ENCODE measurements around the gene CHCHD3. TPM values are rescaled to one million over a fixed set of nuclear protein-coding genes. Genes with fewer than 3 reads are reported as not detected.
A peak's percentile ranks its signal among the peaks of the same experiment; 100 is the strongest.

CHCHD3 gene
- total RNA-seq, 5 donors from 2014 or later (not counting 1 experiment from before 2014, with no cell fraction given): 25.6 to 33.7 (median 30.3) TPM

DNA sequence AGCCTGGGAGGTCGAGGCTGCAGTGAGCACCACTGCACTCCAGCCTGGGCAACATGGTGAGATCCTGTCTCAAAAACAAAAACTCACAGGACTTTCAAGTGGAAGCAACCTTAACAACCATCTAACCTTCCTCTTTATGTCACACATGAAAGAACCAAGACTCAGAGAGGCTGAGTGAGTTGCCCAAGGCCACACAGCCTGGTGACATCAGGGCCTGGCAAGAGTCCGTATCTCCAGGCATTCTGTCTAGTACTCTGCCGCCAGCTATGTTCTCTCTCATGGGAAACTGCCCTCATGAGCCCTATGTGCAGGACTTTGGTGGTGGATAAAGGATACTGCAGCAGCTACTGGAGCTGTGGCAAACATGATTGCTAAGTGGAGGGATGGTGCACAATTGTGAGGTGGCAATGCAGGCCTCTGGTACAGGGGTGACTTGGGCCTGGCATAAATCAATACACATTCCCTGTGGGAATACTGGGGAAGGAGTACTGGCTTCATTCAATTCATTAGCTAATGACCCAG is 10.1 kb upstream of the CHCHD3 start:
- WGBS (ENCODE audit: insufficient coverage): 68% methylated on average over 3 of the region's 3 CpGs
- POLR2A ChIA-PET: interaction anchor here (0.6 kb wide), 2 partner anchors 8 to 361 kb away, joined by 5 to 6 read pairs; no protein-coding TSS in a partner anchor
- Histone ChIP-seq H3K36me3 (ENCODE audit: control insufficient read depth in 2 of 2, extremely low read depth in 1 of 2, insufficient read depth in 1 of 2, low read length in 1 of 2) (no peaks in the 10 kb centered on the region), H3K4me3 (ENCODE audit: control insufficient read depth in 1 of 2, extremely low read depth in 1 of 2, low read length in 1 of 2) (no peak overlapping the region), H3K27ac (ENCODE audit: low read length) (no peak overlapping the region), H3K27me3 (replicated peaks in 1 of 2; ENCODE audit: control insufficient read depth in 2 of 2, extremely low read depth in 1 of 2, insufficient read depth in 2 of 2, low read length in 1 of 2) (peaks cover 0 to 5% of the 10 kb centered on the region in 2 experiments), H3K4me1 (ENCODE audit: control insufficient read depth in 1 of 2, extremely low read depth in 1 of 2, insufficient read depth in 2 of 2, low read length in 2 of 2) (no peaks in the 10 kb centered on the region), H3K9me3 (no peaks in the 10 kb centered on the region)
- Mint-ChIP-seq H3K27me3 (no peaks in the 10 kb centered on the region), H3K4me3 (no peak overlapping the region), H3K9me3 (no peaks in the 10 kb centered on the region), H3K36me3 (no peaks in the 10 kb centered on the region), H3K4me1 (no peaks in the 10 kb centered on the region), H3K27ac (no peak overlapping the region)
- ATAC-seq (replicated peaks in 1 of 4) (no peak), DNase-seq (no peak)
- CTCF ChIA-PET: no interaction called here

DNA sequence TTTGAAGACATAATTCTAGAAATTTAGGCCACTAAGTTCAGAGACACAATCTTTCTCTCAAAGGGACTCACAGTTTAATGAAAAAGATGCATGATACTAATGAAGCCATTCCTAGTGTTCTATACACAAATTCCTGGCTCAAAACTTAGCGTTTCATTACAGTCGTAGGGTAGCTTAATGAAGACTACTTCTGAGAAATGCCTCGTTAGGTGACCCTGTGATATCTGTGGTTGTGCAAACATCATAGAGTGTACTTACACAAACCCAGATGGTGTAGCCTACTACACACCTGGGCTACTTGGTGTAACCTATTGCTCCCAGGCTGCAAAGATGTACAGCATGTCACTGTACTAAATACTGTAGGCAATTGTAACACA is 488 bp upstream of the CHCHD3 start:
- WGBS (ENCODE audit: insufficient coverage): no CpG with 5 or more reads among the region's 3 CpGs
- no peaks in the 10 kb centered on the region for H3K9me3 Mint-ChIP-seq
- ATAC-seq (replicated peaks in 1 of 4): no peak
- peak overlapping the region; percentile 87 to 94 for H3K27ac Mint-ChIP-seq
- peaks cover 4% of the 10 kb centered on the region for H3K36me3 Mint-ChIP-seq
- H3K9me3 ChIP-seq: no peaks in the 10 kb centered on the region
- peak overlapping the region; percentile 89 for H3K27ac ChIP-seq (ENCODE audit: low read length)
- ChIA-PET CTCF (interaction anchor here (0.9 to 1.3 kb wide), 4 partner anchors 31 to 1235 kb away, joined by 3 to 4 read pairs (median 3); partner anchors contain the start of gene SLC35B4 (in 1 of the 2)), POLR2A (interaction anchor here in 1 of 2 donors (0.6 to 0.9 kb wide), 2 partner anchors 170 to 1233 kb away, joined by 3 read pairs; partner anchors contain the start of gene EXOC4)
- no peaks in the 10 kb centered on the region for H3K27me3 ChIP-seq (replicated peaks in 1 of 2; ENCODE audit: control insufficient read depth in 2 of 2, extremely low read depth in 1 of 2, insufficient read depth in 2 of 2, low read length in 1 of 2)
- H3K27me3 Mint-ChIP-seq: peaks cover 0 to 1% of the 10 kb centered on the region in 2 donors
- H3K4me3 ChIP-seq (ENCODE audit: control insufficient read depth in 1 of 2, extremely low read depth in 1 of 2, low read length in 1 of 2): peak overlapping the region in 1 of 2 donors; percentile 96
- H3K4me3 Mint-ChIP-seq: peak overlapping the region; percentile 90 to 93 (median 91)
- H3K4me1 Mint-ChIP-seq: peaks cover 29 to 33% (median 29%) of the 10 kb centered on the region in 3 donors
- H3K36me3 ChIP-seq (ENCODE audit: control insufficient read depth in 2 of 2, extremely low read depth in 1 of 2, insufficient read depth in 1 of 2, low read length in 1 of 2): no peaks in the 10 kb centered on the region
- DNase-seq: no peak
- H3K4me1 ChIP-seq (ENCODE audit: control insufficient read depth in 1 of 2, extremely low read depth in 1 of 2, insufficient read depth in 2 of 2, low read length in 2 of 2): peaks cover 7 to 16% of the 10 kb centered on the region in 2 experiments

DNA sequence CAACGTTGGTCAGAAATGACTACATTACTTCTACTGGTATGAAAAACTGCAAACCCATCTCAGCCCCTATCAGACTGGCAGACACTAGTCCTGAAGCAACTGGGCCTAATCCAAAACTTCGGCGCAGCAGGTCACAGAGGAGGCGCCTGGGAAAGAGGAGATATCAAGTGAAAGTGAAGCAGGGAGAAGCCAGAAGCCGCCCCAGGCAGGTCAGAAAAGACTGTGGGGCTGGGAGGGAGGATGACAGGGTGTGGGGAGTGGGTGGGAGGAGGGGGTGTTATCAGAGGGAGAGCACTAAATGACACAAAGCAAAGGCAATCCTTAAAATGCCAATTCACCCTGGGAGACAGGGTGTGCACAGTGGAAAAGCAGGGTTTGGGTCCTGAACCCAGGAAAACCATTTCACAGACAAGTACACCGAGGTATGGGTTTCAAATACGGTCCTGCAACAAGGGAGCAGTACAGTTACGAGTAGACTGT is 731 bp downstream of the CHCHD3 start:
- H3K27me3 ChIP-seq (replicated peaks in 1 of 2; ENCODE audit: control insufficient read depth in 2 of 2, extremely low read depth in 1 of 2, insufficient read depth in 2 of 2, low read length in 1 of 2): no peaks in the 10 kb centered on the region
- peaks cover 37 to 43% (median 40%) of the 10 kb centered on the region in 3 donors for H3K4me1 Mint-ChIP-seq
- H3K27ac ChIP-seq (ENCODE audit: low read length): peak overlapping the region; percentile 89
- H3K4me3 ChIP-seq (ENCODE audit: control insufficient read depth in 1 of 2, extremely low read depth in 1 of 2, low read length in 1 of 2): peak overlapping the region; percentile 94 to 96
- POLR2A ChIA-PET: no interaction called here
- 14% methylated on average over 7 of the region's 8 CpGs for WGBS (ENCODE audit: insufficient coverage)
- H3K9me3 Mint-ChIP-seq: no peaks in the 10 kb centered on the region
- H3K4me3 Mint-ChIP-seq: peak overlapping the region; percentile 90 to 93 (median 91)
- H3K27me3 Mint-ChIP-seq: no peaks in the 10 kb centered on the region
- no peaks in the 10 kb centered on the region for H3K9me3 ChIP-seq
- H3K36me3 Mint-ChIP-seq: peaks cover 12% of the 10 kb centered on the region
- no peaks in the 10 kb centered on the region for H3K36me3 ChIP-seq (ENCODE audit: control insufficient read depth in 2 of 2, extremely low read depth in 1 of 2, insufficient read depth in 1 of 2, low read length in 1 of 2)
- CTCF ChIA-PET: interaction anchor here in 1 of 2 donors (1.1 kb wide), 1 partner anchor 170 kb away, joined by 3 read pairs; no protein-coding TSS in a partner anchor
- peak in 2 of 35 experiments; percentile 0 to 5 for DNase-seq
- peak overlapping the region; percentile 81 to 94 for H3K27ac Mint-ChIP-seq
- H3K4me1 ChIP-seq (ENCODE audit: control insufficient read depth in 1 of 2, extremely low read depth in 1 of 2, insufficient read depth in 2 of 2, low read length in 2 of 2): peaks cover 7 to 16% of the 10 kb centered on the region in 2 experiments
- no peak for ATAC-seq (replicated peaks in 1 of 4)

DNA sequence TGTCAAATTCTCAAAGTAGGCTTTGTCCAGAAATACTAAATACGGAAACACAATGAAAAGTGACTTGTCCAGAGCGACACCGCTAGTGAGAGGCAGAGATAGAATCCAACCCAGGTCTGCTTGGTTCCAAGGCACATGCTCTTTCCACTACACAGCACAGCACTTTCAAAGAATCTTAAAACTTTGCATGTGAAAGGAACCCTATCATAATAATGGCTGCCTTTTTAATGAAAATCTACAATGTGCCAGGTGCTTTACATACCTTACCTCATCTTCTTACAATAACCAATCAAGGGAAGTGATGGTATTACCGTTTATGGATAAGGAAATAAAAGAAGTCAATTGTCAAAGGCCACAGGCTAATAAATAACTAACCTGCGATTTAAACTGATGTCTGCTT is 2.6 kb downstream of the CHCHD3 start:
- Histone ChIP-seq H3K27me3 (replicated peaks in 1 of 2; ENCODE audit: control insufficient read depth in 2 of 2, extremely low read depth in 1 of 2, insufficient read depth in 2 of 2, low read length in 1 of 2) (no peaks in the 10 kb centered on the region), H3K36me3 (ENCODE audit: control insufficient read depth in 2 of 2, extremely low read depth in 1 of 2, insufficient read depth in 1 of 2, low read length in 1 of 2) (no peaks in the 10 kb centered on the region), H3K27ac (ENCODE audit: low read length) (no peak overlapping the region), H3K4me3 (ENCODE audit: control insufficient read depth in 1 of 2, extremely low read depth in 1 of 2, low read length in 1 of 2) (no peak overlapping the region), H3K4me1 (ENCODE audit: control insufficient read depth in 1 of 2, extremely low read depth in 1 of 2, insufficient read depth in 2 of 2, low read length in 2 of 2) (peaks cover 7 to 16% of the 10 kb centered on the region in 2 experiments), H3K9me3 (no peaks in the 10 kb centered on the region)
- 100% methylated on average over 1 of the region's 5 CpGs for WGBS (ENCODE audit: insufficient coverage)
- H3K27me3 Mint-ChIP-seq: no peaks in the 10 kb centered on the region
- ATAC-seq (replicated peaks in 1 of 4): no peak
- POLR2A ChIA-PET: interaction anchor here in 1 of 2 donors (0.8 kb wide), 1 partner anchor 174 kb away, joined by 3 read pairs; the partner anchor contains the start of gene EXOC4
- no peak overlapping the region for H3K4me3 Mint-ChIP-seq
- CTCF ChIA-PET: interaction anchor here in 1 of 2 donors (1.3 kb wide), 1 partner anchor 174 kb away, joined by 3 read pairs; the partner anchor contains the start of gene EXOC4
- no peak for DNase-seq
- H3K27ac Mint-ChIP-seq: no peak overlapping the region
- no peaks in the 10 kb centered on the region for H3K9me3 Mint-ChIP-seq
- peaks cover 46 to 52% (median 51%) of the 10 kb centered on the region in 3 donors for H3K4me1 Mint-ChIP-seq
- peaks cover 19% of the 10 kb centered on the region for H3K36me3 Mint-ChIP-seq

DNA sequence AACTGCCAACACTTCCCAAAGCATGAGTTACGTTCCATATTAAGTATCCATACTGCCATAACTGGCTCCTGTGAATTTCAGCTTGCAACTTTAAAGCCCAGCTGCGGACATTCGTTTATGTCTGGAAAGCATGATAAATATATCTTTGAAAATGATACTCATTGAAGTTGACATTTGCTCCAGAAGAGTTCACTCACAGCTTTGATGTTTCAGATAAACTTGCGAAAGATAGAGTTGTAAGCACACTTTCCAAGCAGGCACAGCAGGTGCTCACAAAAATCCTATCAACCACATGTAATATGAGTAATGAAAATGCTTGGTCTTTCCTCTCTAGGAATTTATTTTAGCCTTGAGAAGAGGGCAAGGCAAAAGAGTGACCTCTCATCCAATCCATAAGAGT is 4.5 kb downstream of the CHCHD3 start:
- ATAC-seq (replicated peaks in 1 of 4) (no peak), DNase-seq (no peak)
- ChIA-PET CTCF (no interaction called here), POLR2A (no interaction called here)
- no peak overlapping the region for H3K27ac ChIP-seq (ENCODE audit: low read length)
- Mint-ChIP-seq H3K27me3 (no peaks in the 10 kb centered on the region), H3K36me3 (peaks cover 30% of the 10 kb centered on the region), H3K4me1 (peaks cover 58 to 67% (median 61%) of the 10 kb centered on the region in 3 donors), H3K9me3 (no peaks in the 10 kb centered on the region), H3K4me3 (no peak overlapping the region), H3K27ac (no peak overlapping the region)
- H3K9me3 ChIP-seq: no peaks in the 10 kb centered on the region
- H3K4me1 ChIP-seq (ENCODE audit: control insufficient read depth in 1 of 2, extremely low read depth in 1 of 2, insufficient read depth in 2 of 2, low read length in 2 of 2): peaks cover 7 to 15% of the 10 kb centered on the region in 2 experiments
- 100% methylated on average over 1 of the region's 4 CpGs for WGBS (ENCODE audit: insufficient coverage)
- no peaks in the 10 kb centered on the region for H3K36me3 ChIP-seq (ENCODE audit: control insufficient read depth in 2 of 2, extremely low read depth in 1 of 2, insufficient read depth in 1 of 2, low read length in 1 of 2)
- H3K27me3 ChIP-seq (replicated peaks in 1 of 2; ENCODE audit: control insufficient read depth in 2 of 2, extremely low read depth in 1 of 2, insufficient read depth in 2 of 2, low read length in 1 of 2): no peaks in the 10 kb centered on the region
- no peak overlapping the region for H3K4me3 ChIP-seq (ENCODE audit: control insufficient read depth in 1 of 2, extremely low read depth in 1 of 2, low read length in 1 of 2)

DNA sequence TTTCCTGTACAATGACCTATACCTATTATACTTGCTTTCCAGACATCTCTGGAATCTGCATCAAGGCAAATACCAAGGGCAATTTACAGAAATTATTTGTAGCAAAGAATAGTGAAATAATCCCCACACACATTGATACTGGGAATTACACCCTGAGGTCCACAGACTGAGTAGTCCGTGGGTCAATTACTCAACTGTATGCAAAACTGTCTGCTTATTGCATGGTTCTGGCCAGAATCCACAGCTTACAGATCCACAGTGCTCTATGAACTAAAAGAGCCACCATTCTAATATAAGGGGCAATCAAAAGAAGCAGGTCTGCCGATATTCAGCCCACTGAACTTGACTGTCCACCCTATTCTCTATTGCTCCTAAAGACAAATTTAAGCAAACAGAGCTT is 5.7 kb downstream of the CHCHD3 start:
- 100% methylated on average over 1 of the region's 2 CpGs for WGBS (ENCODE audit: insufficient coverage)
- no peak for ATAC-seq (replicated peaks in 1 of 4)

More for the DNA sequence above, 5.7 kb downstream of the CHCHD3 start:
- Histone ChIP-seq H3K4me1 (ENCODE audit: control insufficient read depth in 1 of 2, extremely low read depth in 1 of 2, insufficient read depth in 2 of 2, low read length in 2 of 2) (peaks cover 4% of the 10 kb centered on the region in 2 experiments), H3K36me3 (ENCODE audit: control insufficient read depth in 2 of 2, extremely low read depth in 1 of 2, insufficient read depth in 1 of 2, low read length in 1 of 2) (no peaks in the 10 kb centered on the region), H3K9me3 (no peaks in the 10 kb centered on the region), H3K27me3 (replicated peaks in 1 of 2; ENCODE audit: control insufficient read depth in 2 of 2, extremely low read depth in 1 of 2, insufficient read depth in 2 of 2, low read length in 1 of 2) (no peaks in the 10 kb centered on the region), H3K27ac (ENCODE audit: low read length) (no peak overlapping the region), H3K4me3 (ENCODE audit: control insufficient read depth in 1 of 2, extremely low read depth in 1 of 2, low read length in 1 of 2) (no peak overlapping the region)
- DNase-seq: no peak
- peaks cover 37% of the 10 kb centered on the region for H3K36me3 Mint-ChIP-seq
- H3K4me3 Mint-ChIP-seq: no peak overlapping the region
- POLR2A ChIA-PET: no interaction called here
- H3K4me1 Mint-ChIP-seq: peaks cover 61 to 72% (median 63%) of the 10 kb centered on the region in 3 donors
- CTCF ChIA-PET: no interaction called here
- no peaks in the 10 kb centered on the region for H3K9me3 Mint-ChIP-seq
- no peaks in the 10 kb centered on the region for H3K27me3 Mint-ChIP-seq
- H3K27ac Mint-ChIP-seq: no peak overlapping the region

All from T-cell (primary cell).